ENCODE data around the gene IRX2. TPM values are rescaled to one million over a fixed set of nuclear protein-coding genes. Genes with fewer than 3 reads are reported as not detected.

The IRX2 gene
- total RNA-seq, 1 donor from 2014 or later = 6.5 TPM

- peak; percentile 25 for DNase-seq (ENCODE audit: low spot score)
Measured at GRCh38 chr5:2756211-2757152, 5.0 kb upstream of the IRX2 start.

- no peak for DNase-seq (ENCODE audit: low spot score)
Measured at GRCh38 chr5:2755681-2756171, 4.2 kb upstream of the IRX2 start.

GRCh38 chr5:2755076-2755680, 3.7 kb upstream of the IRX2 start:
- DNase-seq (ENCODE audit: low spot score) = no peak

GRCh38 chr5:2754581-2755075, 3.2 kb upstream of the IRX2 start:
- DNase-seq (ENCODE audit: low spot score) = no peak

GRCh38 chr5:2753452-2754420, 2.3 kb upstream of the IRX2 start:
- DNase-seq (ENCODE audit: low spot score) = no peak

GRCh38 chr5:2752821-2753439, 1.5 kb upstream of the IRX2 start:
- no peak for DNase-seq (ENCODE audit: low spot score)

GRCh38 chr5:2752059-2752820, 763 bp upstream of the IRX2 start:
- DNase-seq (ENCODE audit: low spot score) = no peak

- DNase-seq (ENCODE audit: low spot score) = no peak
Measured at GRCh38 chr5:2750758-2751464, 566 bp downstream of the IRX2 start.

- DNase-seq (ENCODE audit: low spot score) = no peak
Measured at GRCh38 chr5:2750026-2750757, 1.3 kb downstream of the IRX2 start.

- DNase-seq (ENCODE audit: low spot score) = no peak
Measured at GRCh38 chr5:2749514-2750025, 1.9 kb downstream of the IRX2 start.

GRCh38 chr5:2748861-2749513, 2.5 kb downstream of the IRX2 start:
- no peak for DNase-seq (ENCODE audit: low spot score)

- no peak for DNase-seq (ENCODE audit: low spot score)
Measured at GRCh38 chr5:2748179-2748860, 3.2 kb downstream of the IRX2 start.

- DNase-seq (ENCODE audit: low spot score) = no peak
Measured at GRCh38 chr5:2747363-2748162, 3.9 kb downstream of the IRX2 start.

GRCh38 chr5:2746561-2747032, 4.9 kb downstream of the IRX2 start:
- no peak for DNase-seq (ENCODE audit: low spot score)

GRCh38 chr5:2744485-2744884, 7.0 kb downstream of the IRX2 start:
- DNase-seq (ENCODE audit: low spot score) = no peak

- no peak for DNase-seq (ENCODE audit: low spot score)
Measured at GRCh38 chr5:2742921-2743679, 8.4 kb downstream of the IRX2 start.

Measured in umbilical cord (tissue), 2 donors.